ENCODE measurements around the gene TCEA2. TPM values are rescaled to one million over a fixed set of nuclear protein-coding genes. Genes with fewer than 3 reads are reported as not detected.

TCEA2 gene
- total and polyA plus RNA-seq, 7 experiments from 2014 or later: 22.2 to 73.2 (median 36.4) TPM

- peak overlapping the region; percentile 22 for H3K27ac ChIP-seq (ENCODE audit: low read depth, low read length)
- DNase-seq (peak in 3 of 9 donors; percentile 2 to 24 (median 14)), ATAC-seq (peak; percentile 18)
- Mint-ChIP-seq H3K9me3 (peaks cover 0 to 4% (median 0%) of the 10 kb centered on the region in 11 donors), H3K27me3 (peaks cover 0 to 28% (median 0%) of the 10 kb centered on the region in 5 donors), H3K27ac (peak overlapping the region; percentile 69 to 85 (median 78)), H3K36me3 (no peaks in the 10 kb centered on the region), H3K4me1 (peaks cover 0 to 10% (median 8%) of the 10 kb centered on the region in 7 donors), H3K4me3 (peak overlapping the region; percentile 39 to 80 (median 73))
- peaks cover 5 to 9% of the 10 kb centered on the region in 2 donors for H3K4me1 ChIP-seq (ENCODE audit: control insufficient read depth in 2 of 2, insufficient read depth in 2 of 2, low read length in 2 of 2)
- intact Hi-C loops (cut with micrococcal nuclease): loop anchor here (1.0 to 5.0 kb wide), 11 partner anchors 18 to 582 kb away; partner anchors contain the start of genes ARFRP1 (in 1 of the 2), PRPF6 (in 1 of the 2), TPD52L2 (in 1 of the 2) and UCKL1 (in 1 of the 2)
- H3K9me3 ChIP-seq (ENCODE audit: control insufficient read depth in 2 of 3, low read length in 3 of 3): no peaks in the 10 kb centered on the region
- no peaks in the 10 kb centered on the region for H3K36me3 ChIP-seq (ENCODE audit: control insufficient read depth in 2 of 3, insufficient read depth in 3 of 3, low read length in 3 of 3)
- POLR2A ChIA-PET: interaction anchor here (0.8 to 2.6 kb wide), 6 partner anchors 9 to 256 kb away, joined by 3 to 18 read pairs (median 4); partner anchors contain the start of gene LKAAEAR1
- CTCF ChIA-PET: interaction anchor here (0.6 to 4.7 kb wide), 9 partner anchors 34 to 214 kb away, joined by 3 to 55 read pairs (median 3); partner anchors contain the start of gene LKAAEAR1
- peak overlapping the region; percentile 36 for H3K4me3 ChIP-seq (ENCODE audit: low read length)
- H3K27me3 ChIP-seq (ENCODE audit: control insufficient read depth in 2 of 2, insufficient read depth in 2 of 2, low read length in 2 of 2): no peaks in the 10 kb centered on the region
These were observed 56.8 kb downstream of the TCEA2 start for GRCh38 chr20:64119681-64120341.

DNA sequence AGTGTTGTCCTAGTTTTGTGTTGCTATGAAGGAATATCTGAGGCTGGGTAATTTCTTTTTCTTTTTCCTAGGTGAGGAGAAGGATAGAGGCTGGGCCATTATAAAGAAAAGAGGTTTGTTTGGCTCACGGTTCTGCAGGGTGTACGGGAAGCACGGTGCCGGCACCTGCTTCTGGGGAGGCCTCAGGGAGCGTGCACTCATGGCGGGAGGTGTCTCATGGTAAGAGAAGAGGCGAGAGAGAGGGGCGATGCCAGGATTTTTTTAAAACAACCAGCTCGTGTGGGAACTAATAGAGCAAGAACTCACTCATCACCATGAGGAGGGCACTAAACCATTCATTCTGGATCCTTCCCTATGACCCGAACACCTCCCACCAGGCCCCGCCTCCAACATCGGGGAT, 58.6 kb downstream of the TCEA2 start:
- Histone ChIP-seq H3K36me3 (ENCODE audit: control insufficient read depth in 2 of 3, insufficient read depth in 3 of 3, low read length in 3 of 3) (no peaks in the 10 kb centered on the region), H3K4me1 (ENCODE audit: control insufficient read depth in 2 of 2, insufficient read depth in 2 of 2, low read length in 2 of 2) (peaks cover 5 to 9% of the 10 kb centered on the region in 2 donors), H3K9me3 (ENCODE audit: control insufficient read depth in 2 of 3, low read length in 3 of 3) (no peaks in the 10 kb centered on the region), H3K27ac (ENCODE audit: low read depth, low read length) (no peak overlapping the region), H3K4me3 (ENCODE audit: low read length) (no peak overlapping the region), H3K27me3 (ENCODE audit: control insufficient read depth in 2 of 2, insufficient read depth in 2 of 2, low read length in 2 of 2) (no peaks in the 10 kb centered on the region)
- Mint-ChIP-seq H3K9me3 (peaks cover 0 to 4% (median 0%) of the 10 kb centered on the region in 11 donors), H3K4me1 (peaks cover 0 to 10% (median 8%) of the 10 kb centered on the region in 7 donors), H3K27ac (peak overlapping the region in 1 of 9 donors; percentile 41), H3K4me3 (no peak overlapping the region), H3K36me3 (no peaks in the 10 kb centered on the region), H3K27me3 (peaks cover 0 to 28% (median 0%) of the 10 kb centered on the region in 5 donors)
- POLR2A ChIA-PET: interaction anchor here (1.4 kb wide), 1 partner anchor 42 kb away, joined by 6 read pairs; the partner anchor contains the start of genes OPRL1 and RGS19
- CTCF ChIA-PET: interaction anchor here (0.8 to 4.7 kb wide), 6 partner anchors 38 to 263 kb away, joined by 3 to 55 read pairs (median 4); partner anchors contain the start of genes LKAAEAR1 and RGS19
- ATAC-seq (no peak), DNase-seq (no peak)
- intact Hi-C loops (cut with micrococcal nuclease): loop anchor here (2.0 to 5.0 kb wide), 4 partner anchors 141 to 414 kb away; partner anchors contain the start of genes ARFRP1 (in 1 of the 2), PRPF6 (in 1 of the 2), TPD52L2 (in 1 of the 2) and ZGPAT (in 1 of the 2)

Small RNAs within 50 kb of the gene (microRNA-seq; reads per million reads assigned to microRNA genes)
- gene MIR6813 (ENCODE audit: borderline microRNAs expressed): not detected

Other genes starting within 250 kb of the TCEA2 start
- gene ZBTB46, start 231.9 kb upstream of the TCEA2 start, total RNA-seq: 1 to 10 TPM in 1 of 5 experiments, under 1 TPM in 3, not detected in 1; 0.05 to 1.7 (median 0.21) TPM
- gene ZBTB46, start 231.9 kb upstream of the TCEA2 start, polyA plus RNA-seq: under 1 TPM; 0.03 to 0.04 TPM
- gene ABHD16B, start 201.7 kb upstream of the TCEA2 start, total RNA-seq: under 1 TPM in 1 of 5 experiments, not detected in 4; 0.24 TPM
- gene ABHD16B, start 201.7 kb upstream of the TCEA2 start, polyA plus RNA-seq: 1 to 10 TPM in 1 of 2 donors, under 1 TPM in 1; 0.65 to 1.1 TPM
- 10 to 100 TPM; 33.7 to 56.8 (median 43.2) TPM for gene TPD52L2, start 197.9 kb upstream of the TCEA2 start, total RNA-seq
- gene TPD52L2, start 197.9 kb upstream of the TCEA2 start, polyA plus RNA-seq: 10 to 100 TPM; 67.4 to 84.0 TPM
- gene DNAJC5, start 168.1 kb upstream of the TCEA2 start, total RNA-seq: 10 to 100 TPM; 35.5 to 56.8 (median 50.3) TPM
- gene DNAJC5, start 168.1 kb upstream of the TCEA2 start, polyA plus RNA-seq: 1 to 10 TPM; 7.5 to 7.6 TPM
- 10 to 100 TPM; 42.0 to 49.0 (median 46.6) TPM for gene UCKL1, start 106.8 kb upstream of the TCEA2 start, total RNA-seq
- gene UCKL1, start 106.8 kb upstream of the TCEA2 start, polyA plus RNA-seq: 10 to 100 TPM; 20.5 to 33.0 TPM
- 10 to 100 TPM; 17.7 to 29.8 (median 26.3) TPM for gene ZNF512B, start 93.3 kb upstream of the TCEA2 start, total RNA-seq
- gene ZNF512B, start 93.3 kb upstream of the TCEA2 start, polyA plus RNA-seq: 1 to 10 TPM; 1.1 to 2.4 TPM
- gene SAMD10, start 83.6 kb upstream of the TCEA2 start, total RNA-seq: 10 to 100 TPM; 10.2 to 37.8 (median 22.7) TPM
- 10 to 100 TPM; 11.5 to 14.2 TPM for gene SAMD10, start 83.6 kb upstream of the TCEA2 start, polyA plus RNA-seq
- 10 to 100 TPM; 71.2 to 95.8 (median 82.9) TPM for gene PRPF6, start 82.1 kb upstream of the TCEA2 start, total RNA-seq
- gene PRPF6, start 82.1 kb upstream of the TCEA2 start, polyA plus RNA-seq: 100 to 1,000 TPM in 1 of 2 donors, 10 to 100 TPM in 1; 86.9 to 127 TPM
- gene C20orf204, start 27.0 kb upstream of the TCEA2 start, total RNA-seq: 10 to 100 TPM in 3 of 5 experiments, 1 to 10 TPM in 2; 4.7 to 24.6 (median 12.5) TPM
- gene C20orf204, start 27.0 kb upstream of the TCEA2 start, polyA plus RNA-seq: under 1 TPM in 1 of 2 donors, not detected in 1; 0.39 TPM
- 1 to 10 TPM in 1 of 5 experiments, under 1 TPM in 1, not detected in 3; 0.20 to 1.7 TPM for gene SOX18, start 13.6 kb upstream of the TCEA2 start, total RNA-seq
- not detected for gene SOX18, start 13.6 kb upstream of the TCEA2 start, polyA plus RNA-seq
- gene RGS19, start 16.3 kb downstream of the TCEA2 start, total RNA-seq: 10 to 100 TPM; 21.8 to 93.4 (median 23.6) TPM
- gene RGS19, start 16.3 kb downstream of the TCEA2 start, polyA plus RNA-seq: 10 to 100 TPM; 55.2 to 66.8 TPM
- 1 to 10 TPM in 3 of 5 experiments, under 1 TPM in 2; 0.75 to 6.1 (median 1.1) TPM for gene OPRL1, start 16.9 kb downstream of the TCEA2 start, total RNA-seq
- 1 to 10 TPM in 1 of 2 donors, under 1 TPM in 1; 0.18 to 1.3 TPM for gene OPRL1, start 16.9 kb downstream of the TCEA2 start, polyA plus RNA-seq
- under 1 TPM in 2 of 5 experiments, not detected in 3; 0.48 to 0.71 TPM for gene LKAAEAR1, start 21.2 kb downstream of the TCEA2 start, total RNA-seq
- under 1 TPM; 0.47 to 0.75 TPM for gene LKAAEAR1, start 21.2 kb downstream of the TCEA2 start, polyA plus RNA-seq
- not detected for gene NPBWR2, start 44.4 kb downstream of the TCEA2 start, total RNA-seq
- not detected for gene NPBWR2, start 44.4 kb downstream of the TCEA2 start, polyA plus RNA-seq
- gene MYT1, start 101.3 kb downstream of the TCEA2 start, total RNA-seq: not detected
- not detected for gene MYT1, start 101.3 kb downstream of the TCEA2 start, polyA plus RNA-seq
- 100 to 1,000 TPM in 3 of 5 experiments, 10 to 100 TPM in 2; 67.2 to 229 (median 103) TPM for gene PCMTD2, start 192.6 kb downstream of the TCEA2 start, total RNA-seq
- 100 to 1,000 TPM in 1 of 2 donors, 10 to 100 TPM in 1; 60.5 to 102 TPM for gene PCMTD2, start 192.6 kb downstream of the TCEA2 start, polyA plus RNA-seq